Measurements from ENCODE around the gene HIRA.

The HIRA gene

GRCh38 chr22:19461506-19461905, 30.0 kb upstream of the HIRA start:
- Histone ChIP-seq H3K27me3 (ENCODE audit: control insufficient read depth, insufficient read depth, low read length) (no peaks in the 10 kb centered on the region), H3K36me3 (ENCODE audit: control insufficient read depth, low read depth, low read length) (peaks cover 58% of the 10 kb centered on the region), H3K4me1 (ENCODE audit: control insufficient read depth, low read depth, low read length) (no peaks in the 10 kb centered on the region), H3K9me3 (ENCODE audit: control insufficient read depth, low read depth, low read length) (no peaks in the 10 kb centered on the region), H3K4me3 (ENCODE audit: low read length) (no peak overlapping the region), H3K9ac (ENCODE audit: low read length) (no peak overlapping the region), H3K27ac (ENCODE audit: low read length) (no peak overlapping the region)

- no peak overlapping the region for H3K27ac ChIP-seq (ENCODE audit: low read length)
Measured at GRCh38 chr22:19460036-19460435, 28.5 kb upstream of the HIRA start.

DNA sequence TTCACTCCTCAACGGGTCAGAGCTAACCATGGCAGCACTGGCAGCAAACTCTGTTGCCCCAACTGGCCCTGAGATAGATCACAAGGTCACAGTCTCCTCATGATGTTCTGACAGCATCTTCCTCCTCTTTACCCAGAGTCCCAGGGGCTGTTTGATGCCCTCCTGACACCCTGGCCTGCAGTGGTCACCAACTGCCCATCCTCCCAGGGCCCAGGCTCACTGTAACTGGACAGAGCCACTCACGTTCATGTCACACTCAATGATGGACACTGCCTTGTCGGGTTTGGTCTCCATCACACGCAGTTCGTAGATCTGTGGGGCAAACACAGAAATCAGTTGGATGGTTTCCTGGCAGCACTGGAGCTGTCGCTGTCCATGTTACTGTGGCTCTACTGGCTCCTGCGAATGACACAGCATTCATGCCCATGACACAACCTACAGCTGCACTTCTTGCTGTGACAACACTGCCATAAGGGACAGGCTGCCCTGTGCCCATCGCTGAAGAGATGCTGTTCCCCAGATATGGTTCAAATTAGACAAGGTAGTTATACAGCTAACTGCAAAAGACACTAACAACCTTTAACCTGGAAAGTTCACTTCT, 26.4 kb upstream of the HIRA start:
- Histone ChIP-seq H3K36me3 (ENCODE audit: control insufficient read depth, low read depth, low read length) (peaks cover 66% of the 10 kb centered on the region), H3K4me1 (ENCODE audit: control insufficient read depth, low read depth, low read length) (no peaks in the 10 kb centered on the region), H3K4me3 (ENCODE audit: low read length) (no peak overlapping the region), H3K27ac (ENCODE audit: low read length) (no peak overlapping the region), H3K27me3 (ENCODE audit: control insufficient read depth, insufficient read depth, low read length) (no peaks in the 10 kb centered on the region), H3K9ac (ENCODE audit: low read length) (no peak overlapping the region), H3K9me3 (ENCODE audit: control insufficient read depth, low read depth, low read length) (no peaks in the 10 kb centered on the region)

More at GRCh38 chr22:19460036-19460435, 28.5 kb upstream of the HIRA start:
- Histone ChIP-seq H3K9me3 (ENCODE audit: control insufficient read depth, low read depth, low read length) (no peaks in the 10 kb centered on the region), H3K4me3 (ENCODE audit: low read length) (no peak overlapping the region), H3K27me3 (ENCODE audit: control insufficient read depth, insufficient read depth, low read length) (no peaks in the 10 kb centered on the region), H3K36me3 (ENCODE audit: control insufficient read depth, low read depth, low read length) (peaks cover 58% of the 10 kb centered on the region), H3K9ac (ENCODE audit: low read length) (no peak overlapping the region), H3K4me1 (ENCODE audit: control insufficient read depth, low read depth, low read length) (no peaks in the 10 kb centered on the region)

GRCh38 chr22:19456541-19456940, 25.0 kb upstream of the HIRA start:
- no peaks in the 10 kb centered on the region for H3K9me3 ChIP-seq (ENCODE audit: control insufficient read depth, low read depth, low read length)
- H3K4me1 ChIP-seq (ENCODE audit: control insufficient read depth, low read depth, low read length): no peaks in the 10 kb centered on the region
- H3K9ac ChIP-seq (ENCODE audit: low read length): no peak overlapping the region
- H3K27me3 ChIP-seq (ENCODE audit: control insufficient read depth, insufficient read depth, low read length): no peaks in the 10 kb centered on the region
- H3K4me3 ChIP-seq (ENCODE audit: low read length): no peak overlapping the region
- no peak overlapping the region for H3K27ac ChIP-seq (ENCODE audit: low read length)
- peaks cover 76% of the 10 kb centered on the region for H3K36me3 ChIP-seq (ENCODE audit: control insufficient read depth, low read depth, low read length)

GRCh38 chr22:19455585-19456370, 24.2 kb upstream of the HIRA start:
- H3K36me3 ChIP-seq (ENCODE audit: control insufficient read depth, low read depth, low read length): peaks cover 74% of the 10 kb centered on the region
- H3K9ac ChIP-seq (ENCODE audit: low read length): no peak overlapping the region
- no peaks in the 10 kb centered on the region for H3K27me3 ChIP-seq (ENCODE audit: control insufficient read depth, insufficient read depth, low read length)
- no peak overlapping the region for H3K4me3 ChIP-seq (ENCODE audit: low read length)
- no peaks in the 10 kb centered on the region for H3K9me3 ChIP-seq (ENCODE audit: control insufficient read depth, low read depth, low read length)
- H3K27ac ChIP-seq (ENCODE audit: low read length): no peak overlapping the region
- no peaks in the 10 kb centered on the region for H3K4me1 ChIP-seq (ENCODE audit: control insufficient read depth, low read depth, low read length)

DNA sequence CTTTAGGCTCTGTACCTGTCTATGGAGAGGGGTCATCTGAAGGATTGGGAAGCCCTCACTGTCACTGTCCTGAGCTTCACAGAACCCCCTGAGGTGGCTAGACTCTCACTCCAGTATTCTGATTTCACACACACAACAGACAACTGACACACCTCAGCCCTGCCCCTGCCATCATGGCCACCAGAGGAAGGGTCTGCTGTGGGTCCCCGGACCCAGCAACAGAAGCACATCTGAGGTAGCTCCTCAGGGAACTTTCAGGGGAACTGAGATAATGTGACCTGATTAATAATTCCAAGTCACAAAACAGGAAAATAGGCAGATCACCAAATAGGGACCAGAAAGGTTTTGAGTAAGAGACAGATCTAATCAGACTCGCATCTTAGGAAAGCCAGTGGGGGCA, 23.5 kb upstream of the HIRA start:
- H3K36me3 ChIP-seq (ENCODE audit: control insufficient read depth, low read depth, low read length): peaks cover 77% of the 10 kb centered on the region

GRCh38 chr22:19454156-19454555, 22.6 kb upstream of the HIRA start:
- H3K27ac ChIP-seq (ENCODE audit: low read length): no peak overlapping the region
- H3K4me1 ChIP-seq (ENCODE audit: control insufficient read depth, low read depth, low read length): no peaks in the 10 kb centered on the region
- H3K4me3 ChIP-seq (ENCODE audit: low read length): no peak overlapping the region
- no peaks in the 10 kb centered on the region for H3K27me3 ChIP-seq (ENCODE audit: control insufficient read depth, insufficient read depth, low read length)
- no peak overlapping the region for H3K9ac ChIP-seq (ENCODE audit: low read length)
- H3K36me3 ChIP-seq (ENCODE audit: control insufficient read depth, low read depth, low read length): peaks cover 77% of the 10 kb centered on the region
- H3K9me3 ChIP-seq (ENCODE audit: control insufficient read depth, low read depth, low read length): no peaks in the 10 kb centered on the region

More for the DNA sequence above, 23.5 kb upstream of the HIRA start:
- Histone ChIP-seq H3K27ac (ENCODE audit: low read length) (no peak overlapping the region), H3K4me1 (ENCODE audit: control insufficient read depth, low read depth, low read length) (no peaks in the 10 kb centered on the region), H3K9ac (ENCODE audit: low read length) (no peak overlapping the region), H3K9me3 (ENCODE audit: control insufficient read depth, low read depth, low read length) (no peaks in the 10 kb centered on the region), H3K27me3 (ENCODE audit: control insufficient read depth, insufficient read depth, low read length) (no peaks in the 10 kb centered on the region), H3K4me3 (ENCODE audit: low read length) (no peak overlapping the region)

GRCh38 chr22:19453718-19454117, 22.2 kb upstream of the HIRA start:
- Histone ChIP-seq H3K9me3 (ENCODE audit: control insufficient read depth, low read depth, low read length) (no peaks in the 10 kb centered on the region), H3K4me1 (ENCODE audit: control insufficient read depth, low read depth, low read length) (no peaks in the 10 kb centered on the region), H3K27ac (ENCODE audit: low read length) (no peak overlapping the region), H3K4me3 (ENCODE audit: low read length) (no peak overlapping the region), H3K9ac (ENCODE audit: low read length) (no peak overlapping the region), H3K36me3 (ENCODE audit: control insufficient read depth, low read depth, low read length) (peaks cover 77% of the 10 kb centered on the region), H3K27me3 (ENCODE audit: control insufficient read depth, insufficient read depth, low read length) (no peaks in the 10 kb centered on the region)

DNA sequence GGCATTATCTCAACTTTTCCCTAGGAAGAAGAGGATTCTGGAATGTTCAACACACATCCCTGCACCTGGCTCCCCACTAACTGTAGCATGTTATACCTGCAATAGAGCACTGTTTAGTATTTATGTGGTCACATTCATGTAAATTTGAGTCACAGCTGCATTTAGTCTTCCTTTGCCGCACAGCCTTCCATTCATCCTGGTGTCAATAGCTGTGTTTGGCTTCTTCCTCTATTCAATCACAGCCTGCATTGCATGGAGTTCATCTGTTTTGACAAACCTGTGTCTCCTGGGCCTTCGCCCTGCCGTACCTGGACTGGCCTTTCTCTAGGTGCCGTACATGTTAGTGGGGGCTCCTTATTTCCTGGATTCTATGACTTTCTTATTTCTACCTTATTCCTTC, 20.0 kb upstream of the HIRA start:
- Histone ChIP-seq H3K36me3 (ENCODE audit: control insufficient read depth, low read depth, low read length) (peaks cover 60% of the 10 kb centered on the region), H3K9me3 (ENCODE audit: control insufficient read depth, low read depth, low read length) (no peaks in the 10 kb centered on the region), H3K4me3 (ENCODE audit: low read length) (no peak overlapping the region), H3K4me1 (ENCODE audit: control insufficient read depth, low read depth, low read length) (peaks cover 3% of the 10 kb centered on the region), H3K27ac (ENCODE audit: low read length) (no peak overlapping the region), H3K27me3 (ENCODE audit: control insufficient read depth, insufficient read depth, low read length) (peaks cover 1% of the 10 kb centered on the region), H3K9ac (ENCODE audit: low read length) (no peak overlapping the region)

DNA sequence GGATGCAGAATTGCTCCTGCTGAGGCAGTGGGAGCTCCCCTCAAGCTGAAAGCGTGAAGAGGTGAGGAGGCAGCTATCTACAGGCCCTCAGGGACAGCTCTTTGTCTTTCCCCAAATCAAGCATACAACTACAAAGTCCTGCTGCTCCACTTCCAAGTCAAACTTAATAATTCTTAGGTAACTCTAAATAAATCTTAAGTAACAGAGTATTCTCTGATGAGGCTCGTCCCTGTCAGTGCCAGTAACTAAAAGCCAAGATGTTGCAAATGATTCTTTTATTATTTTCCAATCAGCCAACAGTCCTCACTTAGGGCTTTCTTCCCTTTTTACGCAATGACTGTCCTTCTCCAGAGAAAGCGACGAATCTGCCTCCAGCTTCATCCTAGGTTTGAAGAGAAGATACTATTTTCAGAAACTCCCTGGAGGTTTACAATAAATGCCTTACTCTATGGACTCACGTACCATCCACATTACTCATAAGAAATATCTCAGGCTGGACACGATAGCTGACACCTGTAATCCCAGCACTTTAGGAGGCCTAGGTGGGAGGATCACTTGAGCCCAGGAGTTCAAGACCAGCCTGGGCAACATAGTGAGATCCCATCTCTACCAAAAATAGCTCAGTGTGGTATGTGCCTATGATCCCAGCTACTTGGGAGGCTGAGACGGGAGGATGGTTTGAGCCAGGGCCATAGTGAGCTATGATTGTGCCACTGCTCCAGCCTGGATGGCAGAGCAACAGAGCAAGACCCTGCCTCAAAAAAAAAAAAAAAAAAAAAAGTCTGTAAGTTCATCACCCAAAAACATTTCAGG, 19.0 kb upstream of the HIRA start:
- Histone ChIP-seq H3K36me3 (ENCODE audit: control insufficient read depth, low read depth, low read length) (peaks cover 50% of the 10 kb centered on the region), H3K4me3 (ENCODE audit: low read length) (no peak overlapping the region), H3K9me3 (ENCODE audit: control insufficient read depth, low read depth, low read length) (no peaks in the 10 kb centered on the region), H3K27ac (ENCODE audit: low read length) (no peak overlapping the region), H3K27me3 (ENCODE audit: control insufficient read depth, insufficient read depth, low read length) (peaks cover 7% of the 10 kb centered on the region), H3K4me1 (ENCODE audit: control insufficient read depth, low read depth, low read length) (peaks cover 7% of the 10 kb centered on the region), H3K9ac (ENCODE audit: low read length) (no peak overlapping the region)

DNA sequence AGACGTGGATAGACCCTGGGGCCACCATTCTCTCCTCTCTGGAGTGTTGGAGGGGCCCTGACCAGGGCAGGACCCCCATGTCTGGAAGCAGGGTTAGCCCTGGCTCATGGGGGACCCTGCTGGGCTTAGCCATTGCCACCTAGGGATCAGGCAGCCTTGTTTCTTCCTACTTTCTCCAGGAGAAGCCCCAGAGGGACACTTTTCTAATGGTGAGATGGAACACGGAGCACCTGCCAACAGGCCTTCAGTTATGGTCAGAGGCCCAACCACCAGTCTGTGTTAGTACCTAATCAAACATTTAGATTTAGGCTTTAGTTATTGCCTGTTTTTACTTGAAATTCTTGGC, 17.9 kb upstream of the HIRA start:
- Histone ChIP-seq H3K4me3 (ENCODE audit: low read length) (no peak overlapping the region), H3K9ac (ENCODE audit: low read length) (no peak overlapping the region), H3K9me3 (ENCODE audit: control insufficient read depth, low read depth, low read length) (no peaks in the 10 kb centered on the region), H3K27me3 (ENCODE audit: control insufficient read depth, insufficient read depth, low read length) (peaks cover 7% of the 10 kb centered on the region), H3K36me3 (ENCODE audit: control insufficient read depth, low read depth, low read length) (peaks cover 39% of the 10 kb centered on the region), H3K4me1 (ENCODE audit: control insufficient read depth, low read depth, low read length) (peaks cover 7% of the 10 kb centered on the region), H3K27ac (ENCODE audit: low read length) (no peak overlapping the region)
